VCaP (cell line): ENCODE data around the gene PIGO.

Experiments
- H3K27ac ChIP-seq: fragments of 450-650 bp; 2 replicates; pipeline ENCODE4 v1.5.1; 2017
- TF ChIP-seq, protein P1 (sequence below): fragments of 450-650 bp; conservative IDR thresholded peaks from 2 replicates; pipeline ENCODE4 v1.5.1; 2017; ENCODE audit warnings: mild to moderate bottlenecking, moderate library complexity

Gene PIGO

DNA sequence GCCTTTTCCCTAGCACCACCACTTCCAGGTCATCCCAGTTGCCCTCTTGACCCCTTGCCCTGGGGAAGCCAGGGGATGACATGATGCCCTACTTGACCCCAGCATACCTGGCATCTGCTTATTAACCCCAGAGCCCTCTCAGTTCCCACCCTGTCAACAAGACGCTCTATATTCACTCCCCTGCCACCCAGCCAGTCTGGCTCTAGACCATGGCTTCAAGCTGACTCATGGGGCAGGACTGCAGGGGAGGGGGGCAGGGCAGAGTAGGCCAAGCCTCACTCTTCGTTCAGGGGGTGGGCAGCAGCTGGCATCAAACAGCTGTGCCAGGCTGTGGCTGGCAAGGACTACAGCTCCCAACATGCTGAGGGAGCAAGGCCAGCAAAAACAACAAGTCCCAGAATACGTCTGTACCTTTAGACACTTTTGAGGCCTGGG lies 14.0 kb upstream of the PIGO start:
- H3K27ac ChIP-seq, result peak overlapping the region; percentile 53; the same call in 1 of the 2 replicates
- TF ChIP-seq, protein P1, sequence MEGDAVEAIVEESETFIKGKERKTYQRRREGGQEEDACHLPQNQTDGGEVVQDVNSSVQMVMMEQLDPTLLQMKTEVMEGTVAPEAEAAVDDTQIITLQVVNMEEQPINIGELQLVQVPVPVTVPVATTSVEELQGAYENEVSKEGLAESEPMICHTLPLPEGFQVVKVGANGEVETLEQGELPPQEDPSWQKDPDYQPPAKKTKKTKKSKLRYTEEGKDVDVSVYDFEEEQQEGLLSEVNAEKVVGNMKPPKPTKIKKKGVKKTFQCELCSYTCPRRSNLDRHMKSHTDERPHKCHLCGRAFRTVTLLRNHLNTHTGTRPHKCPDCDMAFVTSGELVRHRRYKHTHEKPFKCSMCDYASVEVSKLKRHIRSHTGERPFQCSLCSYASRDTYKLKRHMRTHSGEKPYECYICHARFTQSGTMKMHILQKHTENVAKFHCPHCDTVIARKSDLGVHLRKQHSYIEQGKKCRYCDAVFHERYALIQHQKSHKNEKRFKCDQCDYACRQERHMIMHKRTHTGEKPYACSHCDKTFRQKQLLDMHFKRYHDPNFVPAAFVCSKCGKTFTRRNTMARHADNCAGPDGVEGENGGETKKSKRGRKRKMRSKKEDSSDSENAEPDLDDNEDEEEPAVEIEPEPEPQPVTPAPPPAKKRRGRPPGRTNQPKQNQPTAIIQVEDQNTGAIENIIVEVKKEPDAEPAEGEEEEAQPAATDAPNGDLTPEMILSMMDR, result no peak

DNA sequence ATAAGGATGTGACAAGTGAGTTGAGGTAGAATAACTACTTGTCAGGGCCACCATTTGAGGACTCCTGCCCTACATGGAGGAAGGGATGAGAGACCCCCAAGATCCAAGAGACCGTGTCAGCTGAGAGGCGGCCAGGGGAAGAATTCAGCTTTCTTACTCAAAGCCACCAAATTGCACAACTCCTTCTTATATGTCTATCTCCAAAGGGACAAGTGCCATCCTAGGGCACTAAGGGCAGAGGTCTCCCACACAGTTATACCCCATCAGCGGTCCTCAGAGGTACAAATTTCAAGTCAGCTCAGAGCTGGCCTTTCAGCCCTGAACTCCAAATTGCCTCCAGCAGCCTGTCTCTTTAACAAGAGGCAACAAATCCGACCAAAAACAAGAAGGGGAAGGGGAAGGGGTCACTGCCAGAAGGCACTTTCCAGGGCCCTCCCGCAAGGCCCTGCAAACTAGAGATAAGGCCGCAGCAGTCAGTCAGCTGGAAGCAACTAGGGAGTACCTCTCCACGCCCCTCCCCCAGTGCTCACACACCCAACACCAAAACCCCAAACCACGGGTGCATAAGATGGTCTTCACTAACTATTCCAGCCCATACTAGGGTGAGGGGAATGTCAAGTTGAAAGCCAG lies 12.7 kb upstream of the PIGO start:
- TF ChIP-seq, protein P1, result no peak
- no peak overlapping the region for H3K27ac ChIP-seq

DNA sequence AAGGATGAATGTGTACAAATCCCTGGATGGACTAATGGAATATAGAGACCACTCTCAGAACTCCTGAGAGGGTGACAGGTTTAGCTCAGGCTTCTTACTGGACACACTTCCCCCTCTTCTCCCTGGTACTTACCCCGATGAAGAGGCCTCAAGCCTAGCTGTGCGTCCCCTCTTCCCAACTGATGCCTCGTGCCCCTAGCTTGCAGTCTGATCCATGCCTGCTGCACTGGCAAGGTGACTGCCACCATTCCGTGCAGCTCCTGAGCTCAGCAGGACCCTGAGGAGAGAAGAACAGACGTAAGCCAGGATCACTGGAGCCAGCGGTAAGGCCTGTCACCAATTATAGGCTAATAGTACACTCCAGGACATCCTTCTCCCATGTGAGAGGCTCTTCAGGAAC lies 12.1 kb upstream of the PIGO start:
- TF ChIP-seq, protein P1, result no peak
- no peak overlapping the region for H3K27ac ChIP-seq

DNA sequence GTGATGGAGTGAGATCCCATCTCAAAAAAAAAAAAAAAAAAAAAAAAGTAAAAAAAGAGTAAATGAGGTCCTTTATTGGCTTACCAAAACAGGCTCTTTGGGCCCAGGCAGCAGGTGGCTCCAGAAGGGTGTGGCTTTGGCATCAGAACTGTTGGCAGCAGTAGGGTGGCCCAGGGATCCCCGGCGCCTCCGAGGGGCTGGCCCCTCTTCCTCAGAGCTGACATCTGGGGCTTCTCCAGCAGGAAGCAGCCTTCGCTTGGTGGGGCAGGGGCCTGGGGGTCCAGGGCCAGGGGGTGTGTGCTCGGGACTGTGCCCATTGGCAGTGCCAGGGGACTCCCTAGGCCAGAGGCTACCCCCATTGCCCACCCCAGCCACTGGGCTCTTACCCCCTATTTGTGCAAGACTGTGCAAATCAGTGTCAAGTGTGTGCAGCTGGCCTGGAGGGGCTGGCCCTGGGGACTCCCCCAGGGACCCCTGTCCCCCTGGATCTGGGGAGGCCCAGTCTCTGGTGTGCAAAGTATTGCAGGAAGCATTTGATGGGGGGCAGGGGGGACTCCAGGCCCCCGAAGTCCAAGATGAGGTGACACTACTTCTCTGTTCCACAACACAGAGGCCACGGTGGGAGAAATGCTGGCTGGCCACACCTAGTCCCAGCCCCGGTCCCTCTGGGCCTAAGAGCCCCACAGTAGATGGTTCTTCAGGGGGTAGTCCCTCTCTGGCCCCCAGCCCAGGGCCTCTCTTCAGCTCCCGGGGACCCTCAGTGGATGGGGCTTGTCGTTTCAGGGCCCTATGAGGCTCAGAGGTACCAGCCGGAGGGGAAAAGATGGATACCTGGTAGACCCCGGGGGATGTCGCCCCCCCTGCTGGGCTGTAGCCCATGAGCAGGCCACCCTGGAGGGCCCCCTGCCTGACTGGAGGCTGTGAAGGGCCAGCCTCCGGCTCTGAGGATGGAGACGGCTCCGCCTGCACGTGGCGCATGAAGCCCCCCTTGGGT lies 11.2 kb upstream of the PIGO start:
- H3K27ac ChIP-seq, result no peak overlapping the region
- TF ChIP-seq, protein P1, result no peak

DNA sequence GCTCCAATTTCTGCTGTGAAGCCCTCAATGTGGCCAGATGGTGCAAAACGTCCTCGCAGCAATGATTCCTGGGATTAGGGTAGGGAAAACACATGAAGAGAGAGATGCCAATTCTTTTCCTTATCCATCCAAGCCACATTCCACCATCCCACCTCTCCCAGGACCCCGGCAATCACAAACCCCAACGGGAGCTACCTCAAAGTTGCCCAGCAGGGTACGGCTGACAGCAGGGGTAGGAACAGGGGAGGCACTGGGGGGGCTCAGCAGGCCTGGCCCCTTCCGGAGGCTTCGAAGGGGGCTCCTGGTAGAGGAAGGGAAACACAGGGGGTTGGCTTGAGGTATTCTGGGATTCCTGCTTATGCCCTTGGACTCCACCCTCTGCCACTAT lies 9.9 kb upstream of the PIGO start:
- no peak overlapping the region for H3K27ac ChIP-seq
- TF ChIP-seq, protein P1, result no peak

DNA sequence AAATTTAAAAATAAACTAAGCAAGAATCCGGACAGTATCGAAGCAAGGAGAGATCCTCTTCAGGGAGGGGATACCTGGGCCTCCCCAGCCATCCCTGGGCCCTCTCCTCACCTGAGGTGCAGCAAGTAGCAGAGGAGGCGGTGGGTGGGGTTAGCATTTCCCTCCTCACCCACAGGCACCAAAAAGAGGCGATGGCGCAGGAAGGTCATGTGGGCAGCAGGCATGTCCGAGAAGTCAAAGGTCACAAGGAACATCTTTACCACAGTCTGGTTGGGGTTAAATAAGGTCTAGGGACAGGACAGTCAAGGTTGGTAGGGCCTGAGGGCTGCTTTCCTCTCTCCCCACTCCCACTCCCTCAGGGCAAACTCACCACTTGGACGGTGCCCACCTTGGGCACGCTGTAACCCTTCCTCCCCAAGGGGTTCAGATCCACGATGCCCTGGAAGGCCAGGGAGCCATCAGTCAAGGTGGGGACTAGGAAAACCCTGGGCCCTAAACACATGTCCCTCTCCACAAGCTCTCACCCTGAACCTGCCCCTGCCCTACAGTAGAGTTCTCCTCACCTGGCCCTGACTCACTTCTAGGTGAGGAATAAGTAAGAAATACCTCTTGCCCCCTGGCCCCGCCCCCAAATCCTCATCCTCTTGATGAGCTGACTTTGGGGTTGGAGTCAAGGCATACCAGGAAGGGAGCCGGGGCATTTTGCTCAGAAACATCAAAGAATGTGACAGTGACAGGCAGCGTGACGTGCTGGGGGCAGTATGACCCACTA lies 9.4 kb upstream of the PIGO start:
- TF ChIP-seq, protein P1, result no peak
- no peak overlapping the region for H3K27ac ChIP-seq

DNA sequence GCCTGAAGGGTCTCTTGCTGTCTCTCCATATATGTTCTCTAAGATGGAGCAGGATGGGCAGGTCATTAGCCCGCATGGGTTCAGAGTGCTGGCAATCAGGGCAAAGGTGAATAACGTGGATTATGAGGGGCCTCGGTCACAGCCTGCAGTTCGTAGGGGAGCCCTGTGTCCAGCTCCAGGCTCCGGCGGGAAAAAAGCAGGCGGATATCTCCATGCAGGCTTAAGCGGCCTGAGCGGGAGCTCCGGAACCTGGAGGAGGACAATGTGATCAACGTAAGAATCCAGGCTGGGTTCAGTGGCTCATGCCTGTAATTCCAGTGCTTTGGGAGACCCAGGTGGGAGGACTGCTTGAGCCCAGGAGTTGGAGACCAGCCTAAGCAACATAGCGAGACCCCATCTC lies 8.7 kb upstream of the PIGO start:
- TF ChIP-seq, protein P1, result no peak
- H3K27ac ChIP-seq, result no peak overlapping the region
